GM12872 (cell line): Measurements from ENCODE around the gene XYLT1.

Source experiments
- TF ChIP-seq, protein P1 (sequence below): IDR thresholded peaks from 3 replicates; pipeline ENCODE4 v1.5.1; 2011; ENCODE audit warnings: low read depth, mild to moderate bottlenecking, low read length, moderate library complexity; ENCODE audit not compliant: insufficient read depth

The XYLT1 gene

DNA sequence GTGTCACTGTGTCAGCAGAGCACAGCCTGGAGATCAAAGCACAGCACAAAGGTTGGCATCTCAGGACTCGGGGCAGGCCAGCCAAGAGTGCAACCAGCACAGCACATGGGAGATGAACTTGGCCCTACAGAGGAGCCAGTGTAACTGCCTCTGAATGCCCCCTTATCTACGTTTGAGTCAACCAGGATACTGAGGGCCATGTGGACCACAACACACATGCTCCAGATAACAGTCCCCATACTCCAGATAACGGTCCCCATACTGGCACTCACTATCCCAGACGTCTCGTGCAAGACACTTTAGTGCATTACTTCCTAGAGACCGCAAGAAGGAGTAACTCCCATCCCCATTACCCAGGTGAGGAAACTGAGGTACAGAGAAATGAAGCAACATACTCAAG, 88.2 kb downstream of the XYLT1 start:
- TF ChIP-seq, protein P1, sequence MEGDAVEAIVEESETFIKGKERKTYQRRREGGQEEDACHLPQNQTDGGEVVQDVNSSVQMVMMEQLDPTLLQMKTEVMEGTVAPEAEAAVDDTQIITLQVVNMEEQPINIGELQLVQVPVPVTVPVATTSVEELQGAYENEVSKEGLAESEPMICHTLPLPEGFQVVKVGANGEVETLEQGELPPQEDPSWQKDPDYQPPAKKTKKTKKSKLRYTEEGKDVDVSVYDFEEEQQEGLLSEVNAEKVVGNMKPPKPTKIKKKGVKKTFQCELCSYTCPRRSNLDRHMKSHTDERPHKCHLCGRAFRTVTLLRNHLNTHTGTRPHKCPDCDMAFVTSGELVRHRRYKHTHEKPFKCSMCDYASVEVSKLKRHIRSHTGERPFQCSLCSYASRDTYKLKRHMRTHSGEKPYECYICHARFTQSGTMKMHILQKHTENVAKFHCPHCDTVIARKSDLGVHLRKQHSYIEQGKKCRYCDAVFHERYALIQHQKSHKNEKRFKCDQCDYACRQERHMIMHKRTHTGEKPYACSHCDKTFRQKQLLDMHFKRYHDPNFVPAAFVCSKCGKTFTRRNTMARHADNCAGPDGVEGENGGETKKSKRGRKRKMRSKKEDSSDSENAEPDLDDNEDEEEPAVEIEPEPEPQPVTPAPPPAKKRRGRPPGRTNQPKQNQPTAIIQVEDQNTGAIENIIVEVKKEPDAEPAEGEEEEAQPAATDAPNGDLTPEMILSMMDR, result no peak

DNA sequence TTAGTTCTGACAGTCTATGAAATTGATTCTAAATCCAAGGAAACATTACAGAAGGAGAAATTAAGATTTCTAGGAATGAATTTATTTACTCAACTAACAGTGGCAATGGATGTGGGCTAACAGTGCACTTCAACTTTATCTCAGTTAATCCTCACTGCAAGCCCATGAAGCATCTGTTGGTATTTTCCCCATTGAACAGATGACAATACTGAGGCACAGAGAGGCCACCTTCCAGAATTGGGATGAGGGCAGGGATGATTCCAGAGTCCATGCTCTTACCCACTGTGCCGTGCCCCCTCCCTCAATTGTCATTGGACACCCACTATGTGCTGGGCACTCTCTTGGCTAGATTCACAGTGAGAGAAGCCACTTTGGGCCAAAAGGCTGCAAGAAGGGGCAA, 89.0 kb downstream of the XYLT1 start:
- TF ChIP-seq, protein P1, result no peak

DNA sequence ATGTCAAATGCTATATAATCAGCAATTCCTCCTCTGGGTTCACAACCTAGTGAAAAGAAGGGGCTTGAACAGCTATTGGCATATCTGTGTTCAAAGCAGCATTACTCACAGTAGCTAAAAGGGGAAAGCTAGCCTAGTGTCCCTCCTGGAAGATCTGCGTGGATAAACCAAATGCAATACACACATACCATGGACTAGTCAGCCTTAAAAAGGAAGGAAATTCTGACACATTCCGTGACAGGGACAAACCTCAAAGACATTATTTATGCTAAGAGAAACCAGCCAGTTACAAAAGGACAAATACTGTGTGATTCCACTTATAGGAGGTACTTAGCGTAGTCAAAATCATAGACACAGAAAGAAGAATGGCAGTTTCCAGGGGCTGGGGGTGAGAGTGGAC, 90.1 kb downstream of the XYLT1 start:
- TF ChIP-seq, protein P1, result no peak

DNA sequence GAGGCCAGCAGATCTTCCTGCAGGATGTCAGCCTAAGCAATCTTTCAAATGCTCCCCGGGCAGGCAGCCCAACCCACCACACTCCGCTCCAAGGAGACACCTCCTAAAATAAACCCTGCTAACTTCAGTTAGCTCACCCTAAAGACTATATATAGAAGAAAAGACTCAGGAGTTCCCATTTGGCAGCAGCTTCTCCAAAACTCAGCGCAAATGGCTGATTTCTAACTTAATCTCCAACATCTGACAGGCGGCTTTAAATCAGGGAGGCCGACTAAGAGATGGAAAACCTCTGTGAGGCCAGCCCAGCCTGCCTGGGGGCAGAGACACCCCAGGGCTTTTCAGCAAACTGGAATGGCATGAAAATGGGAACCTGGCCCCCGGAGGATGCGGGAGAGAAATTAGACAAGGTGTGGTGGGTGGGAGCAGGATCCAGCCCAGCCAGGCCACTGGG, 91.6 kb downstream of the XYLT1 start:
- TF ChIP-seq, protein P1, result no peak

DNA sequence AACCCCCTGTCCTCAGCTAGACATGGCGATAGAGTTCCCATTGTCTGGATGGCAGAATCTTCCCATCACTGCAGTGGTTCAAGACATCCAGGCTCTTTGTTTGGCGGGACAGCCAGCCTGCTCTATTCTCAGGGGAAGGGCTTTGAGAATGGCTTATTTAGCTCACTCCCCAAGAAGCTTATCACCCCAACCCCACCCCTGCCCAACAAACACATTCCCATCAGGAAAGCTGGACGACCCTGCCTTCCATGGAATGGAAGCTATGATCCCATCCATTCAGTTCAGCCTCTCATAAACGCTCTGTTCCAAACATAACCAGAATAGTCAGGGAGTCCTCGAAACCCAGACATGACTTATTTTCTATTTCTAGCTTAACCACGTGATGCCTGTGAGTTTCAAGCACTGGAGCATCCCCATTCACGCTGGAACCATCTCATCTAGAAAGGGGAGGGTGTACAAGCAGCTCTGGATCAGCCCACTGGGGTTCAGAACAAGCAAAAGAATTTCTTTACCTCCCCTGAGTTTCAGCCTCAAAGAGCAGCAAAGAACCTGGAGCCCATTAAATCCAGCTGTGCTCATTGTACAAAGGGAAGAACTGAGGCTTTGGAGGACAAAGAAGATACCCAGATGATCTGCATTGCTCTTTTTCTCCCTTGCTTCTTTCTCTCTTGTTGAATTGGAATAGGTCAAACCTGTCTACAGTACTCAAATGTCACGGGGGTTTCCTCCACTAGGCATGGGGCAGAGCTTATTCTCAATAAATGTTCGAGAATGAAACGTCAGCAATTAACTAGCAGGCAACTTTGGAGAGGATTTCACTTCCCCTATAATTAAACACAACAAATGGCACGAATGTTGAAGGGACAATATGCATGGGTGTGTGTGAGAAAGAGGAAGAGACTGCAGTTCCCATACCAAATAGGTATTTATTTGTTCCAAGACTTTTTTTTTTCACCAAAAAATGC, 93.1 kb downstream of the XYLT1 start:
- TF ChIP-seq, protein P1, result no peak

DNA sequence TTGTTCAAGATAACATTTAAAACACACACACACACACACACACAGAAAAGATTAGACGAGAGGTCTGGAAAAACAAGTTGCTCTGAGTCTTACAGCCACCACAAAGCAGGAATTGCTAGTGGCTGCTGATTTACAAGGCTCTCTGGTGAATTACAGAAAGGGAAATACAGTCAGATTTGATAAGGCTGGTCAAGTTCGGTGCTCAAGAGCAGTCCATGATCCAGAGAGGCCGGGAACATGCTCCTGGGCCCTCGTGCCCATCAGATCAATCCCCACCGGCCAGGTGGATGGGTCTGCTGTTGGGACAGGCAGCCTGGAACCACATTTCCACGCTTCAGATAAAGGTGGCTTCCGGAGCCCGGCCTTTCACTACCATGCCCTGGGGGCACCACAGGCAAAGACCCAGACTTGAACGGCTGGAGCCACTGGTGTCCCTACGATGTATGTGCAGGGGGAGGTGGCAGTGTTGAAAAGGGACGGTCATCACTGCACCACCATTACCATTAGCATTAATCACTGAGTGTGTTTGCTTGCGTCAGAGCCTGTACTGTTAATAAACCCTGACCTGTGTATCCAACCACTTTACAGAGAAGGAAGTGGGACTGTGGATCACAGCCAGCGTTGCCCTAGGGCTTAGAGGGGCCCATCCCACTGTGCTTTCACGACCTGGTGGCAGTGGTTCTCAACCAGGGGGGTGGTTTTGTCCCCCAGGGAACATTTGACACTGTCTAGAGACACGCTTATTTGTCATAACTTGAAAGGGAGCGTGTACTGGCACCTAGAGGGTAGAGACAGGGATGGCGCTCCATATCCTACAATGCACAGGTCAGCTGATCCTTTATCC, 95.1 kb downstream of the XYLT1 start:
- TF ChIP-seq, protein P1, result 0 out of 3 replicates have a peak, but pooled peaks have one; percentile 17

DNA sequence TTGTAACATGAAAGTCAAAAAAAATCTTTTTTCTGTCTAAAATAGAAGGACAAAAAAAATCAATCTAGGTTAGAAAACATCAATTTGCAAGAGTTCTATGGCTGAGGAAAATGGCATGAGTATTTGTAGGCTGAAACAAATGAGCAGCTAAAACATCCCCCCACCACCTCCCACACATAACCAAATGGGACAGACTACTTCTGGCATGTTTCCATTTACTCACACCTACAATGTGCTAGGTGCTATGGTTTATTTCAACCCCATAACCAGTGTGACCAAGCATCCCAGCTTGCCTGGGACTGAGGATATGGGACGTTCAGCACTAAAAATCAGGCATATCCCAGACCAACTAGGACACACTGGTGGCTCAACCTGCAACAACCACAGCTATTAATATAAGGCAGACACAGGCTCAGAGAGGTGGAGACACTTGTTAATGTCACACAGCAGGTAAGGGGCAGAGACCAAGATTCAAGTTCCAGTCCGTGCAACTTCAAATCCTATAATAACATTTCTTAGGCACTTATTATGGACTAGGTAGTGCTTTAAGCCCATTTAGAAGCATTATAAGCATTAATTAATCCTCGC, 96.0 kb downstream of the XYLT1 start:
- TF ChIP-seq, protein P1, result no peak
